Thyroid gland (tissue), 4 donors: ENCODE results near the gene CAMK1D. TPM values are rescaled to one million over a fixed set of nuclear protein-coding genes. Genes with fewer than 3 reads are reported as not detected.

Experiments
- DNase-seq, 2 donors: peaks; one replicate each; pipeline ENCODE4 v3.0.0-alpha.2; 2019
- H3K27ac ChIP-seq, 3 donors: fragments of 200-600 bp; sonication (generic); 1 replicate in 2 of 3; 2 replicates in 1 of 3; pipeline ENCODE4 v1.5.1; 2016 to 2019; ENCODE audit warnings: mild to moderate bottlenecking in 1 of 3, moderate library complexity in 1 of 3
- H3K27me3 ChIP-seq: fragments of 200-600 bp; sonication (generic); one replicate; pipeline ENCODE4 v1.5.1; 2019
- H3K36me3 ChIP-seq, 2 donors: fragments of 200-600 bp; sonication (generic); one replicate each; pipeline ENCODE4 v1.5.1; 2016 to 2019
- H3K4me1 ChIP-seq, 2 donors: fragments of 200-600 bp; sonication (generic); one replicate each; pipeline ENCODE4 v1.5.1; 2017 to 2019
- H3K4me3 ChIP-seq, 3 donors: fragments of 200-600 bp; sonication (generic); replicated peaks in 1 of 3; 1 replicate in 2 of 3; 2 replicates in 1 of 3; pipeline ENCODE4 v1.5.1; 2016; ENCODE audit warnings: mild to moderate bottlenecking in 1 of 3
- H3K9me3 ChIP-seq: fragments of 200-600 bp; sonication (generic); one replicate; pipeline ENCODE4 v1.5.1; 2017
- CTCF ChIP-seq, 6 experiments: fragments of 200-600 bp in 3 of 6; fragments of 450-650 bp in 3 of 6; sonication (generic) in 3 of 6; IDR thresholded peaks; one replicate each; pipeline ENCODE4 v1.5.1; 2016 to 2019; ENCODE audit warnings: antibody characterized with exemption in 6 of 6, mild to moderate bottlenecking in 2 of 6, inconsistent platforms in 1 of 6, moderate library complexity in 1 of 6
- POLR2A ChIP-seq, 2 donors: fragments of 450-650 bp; IDR thresholded peaks; one replicate each; pipeline ENCODE4 v1.6.1; 2017; ENCODE audit warnings: antibody characterized with exemption in 2 of 2, mild to moderate bottlenecking in 2 of 2, moderate library complexity in 1 of 2
- WGBS, 2 donors: methylation state at CpG; one replicate each; pipeline ENCODE4 v1.1.5; 2017; 5-methylcytosine and 5-hydroxymethylcytosine counted together
- intact Hi-C: fragments of 100-400 bp; cut with DNase I; formaldehyde crosslinking; loops from one replicate; pipeline ENCODE4 v1.15.1; 2023
- total RNA-seq, 4 donors: library from RNA; depleted of rRNA; stranded (reverse); fragments of >200 nt; gene quantifications; one replicate each; pipeline ENCODE4 v1.2.3, GENCODE V29; 2016

Gene CAMK1D
- total RNA-seq, 4 donors from 2014 or later, result 12.2 to 29.6 (median 17.4) TPM

- 88 to 89% methylated on average over 10 of the region's 10 CpGs for WGBS, 2 donors
- intact Hi-C loops, result no loop called here
- TF ChIP-seq POLR2A (IDR thresholded peaks at IDR 0.05) (no peak), CTCF (IDR thresholded peaks at IDR 0.05) (no peak)
- Histone ChIP-seq H3K9me3 (no peaks in the 10 kb centered on the region), H3K4me3 (no peak overlapping the region), H3K4me1 (peaks cover 0 to 5% of the 10 kb centered on the region in 2 donors), H3K27ac (no peak overlapping the region), H3K27me3 (no peaks in the 10 kb centered on the region), H3K36me3 (no peaks in the 10 kb centered on the region)
- DNase-seq, result no peak
Observed at GRCh38 chr10:12834721-12835120, 485.4 kb downstream of the CAMK1D start.

GRCh38 chr10:12835709-12836108 lies 486.4 kb downstream of the CAMK1D start:
- Histone ChIP-seq H3K4me1 (peaks cover 0 to 14% of the 10 kb centered on the region in 2 donors), H3K4me3 (no peak overlapping the region), H3K36me3 (no peaks in the 10 kb centered on the region), H3K27ac (no peak overlapping the region), H3K9me3 (no peaks in the 10 kb centered on the region), H3K27me3 (no peaks in the 10 kb centered on the region)
- WGBS, 2 donors, result 65 to 75% methylated on average over 4 to 5 of the region's 5 CpGs
- intact Hi-C loops, result no loop called here
- no peak for TF ChIP-seq CTCF (IDR thresholded peaks at IDR 0.05)
- no peak for TF ChIP-seq POLR2A (IDR thresholded peaks at IDR 0.05)
- DNase-seq, result no peak

- intact Hi-C loops, result no loop called here
- Histone ChIP-seq H3K27me3 (no peaks in the 10 kb centered on the region), H3K27ac (no peak overlapping the region), H3K36me3 (no peaks in the 10 kb centered on the region), H3K4me1 (peaks cover 0 to 10% of the 10 kb centered on the region in 2 donors), H3K4me3 (no peak overlapping the region), H3K9me3 (no peaks in the 10 kb centered on the region)
- 81 to 97% methylated on average over 9 of the region's 9 CpGs for WGBS, 2 donors
- DNase-seq, result no peak
- TF ChIP-seq CTCF (IDR thresholded peaks at IDR 0.05) (no peak), POLR2A (IDR thresholded peaks at IDR 0.05) (no peak)
Observed at GRCh38 chr10:12838366-12838765, 489.0 kb downstream of the CAMK1D start.

GRCh38 chr10:12838995-12839927 lies 489.9 kb downstream of the CAMK1D start:
- WGBS, 2 donors, result 82 to 83% methylated on average over 26 to 27 of the region's 27 CpGs
- H3K4me3 ChIP-seq, result no peak overlapping the region
- no peak for DNase-seq
- no peaks in the 10 kb centered on the region for H3K36me3 ChIP-seq
- intact Hi-C loops, result no loop called here
- no peaks in the 10 kb centered on the region for H3K27me3 ChIP-seq
- no peak for TF ChIP-seq CTCF (IDR thresholded peaks at IDR 0.05)
- no peak for TF ChIP-seq POLR2A (IDR thresholded peaks at IDR 0.05)
- H3K27ac ChIP-seq, result no peak overlapping the region
- H3K4me1 ChIP-seq, result peaks cover 0 to 13% of the 10 kb centered on the region in 2 donors
- no peaks in the 10 kb centered on the region for H3K9me3 ChIP-seq

GRCh38 chr10:12839941-12840611 lies 490.7 kb downstream of the CAMK1D start:
- no peaks in the 10 kb centered on the region for H3K27me3 ChIP-seq
- H3K36me3 ChIP-seq, result no peaks in the 10 kb centered on the region
- WGBS, 2 donors, result 66 to 67% methylated on average over 9 of the region's 9 CpGs
- intact Hi-C loops, result no loop called here
- peaks cover 5 to 22% of the 10 kb centered on the region in 2 donors for H3K4me1 ChIP-seq
- TF ChIP-seq POLR2A (IDR thresholded peaks at IDR 0.05) (no peak), CTCF (IDR thresholded peaks at IDR 0.05) (no peak)
- H3K27ac ChIP-seq, result no peak overlapping the region
- no peaks in the 10 kb centered on the region for H3K9me3 ChIP-seq
- no peak overlapping the region for H3K4me3 ChIP-seq
- no peak for DNase-seq
